ENCODE measurements around the gene USP16. TPM values are rescaled to one million over a fixed set of nuclear protein-coding genes. Genes with fewer than 3 reads are reported as not detected.

The USP16 gene
- total and polyA plus RNA-seq, 2 donors (not counting 1 experiment from before 2014, with no cell fraction given), result 13.1 to 54.7 TPM

DNA sequence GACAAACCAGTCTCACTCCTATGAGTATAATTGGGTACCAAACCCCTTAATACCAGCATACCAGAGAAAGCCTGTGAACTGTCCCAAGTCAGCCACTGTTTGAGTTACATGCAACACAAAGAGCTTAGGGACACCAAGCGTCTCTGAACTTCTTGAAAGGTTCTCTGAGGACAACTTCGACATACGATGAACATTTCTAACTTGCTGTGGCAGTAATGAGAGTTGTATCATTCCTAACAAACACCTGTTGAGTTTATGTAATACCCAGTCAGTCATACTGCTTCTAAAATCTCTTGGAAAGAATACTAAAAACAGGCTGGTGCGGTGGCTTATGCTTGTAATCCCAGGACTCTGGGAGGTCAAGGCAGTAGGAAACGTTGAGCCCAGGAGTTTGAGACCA, 30.6 kb downstream of the USP16 start:
- Histone ChIP-seq H4K20me1 (ENCODE audit: control insufficient read depth, insufficient read depth, low read length, poor library complexity, severe bottlenecking) (peaks cover 2% of the 10 kb centered on the region), H3K9me3 (ENCODE audit: control extremely low read depth in 1 of 3, control insufficient read depth in 2 of 3, insufficient read depth in 1 of 3, low read length in 2 of 3) (peaks cover 0 to 4% (median 1%) of the 10 kb centered on the region in 3 donors), H3K4me1 (ENCODE audit: control insufficient read depth in 2 of 2, insufficient read depth in 2 of 2, low read length in 2 of 2) (peaks cover 6 to 10% of the 10 kb centered on the region in 2 donors), H3K27me3 (replicated peaks in 1 of 4; ENCODE audit: control extremely low read depth in 1 of 4, control insufficient read depth in 3 of 4, insufficient read depth in 4 of 4, low read length in 3 of 4) (no peaks in the 10 kb centered on the region), H3K9ac (ENCODE audit: low read length) (no peak overlapping the region), H3K27ac (ENCODE audit: low read length in 2 of 2) (no peak overlapping the region), H3K36me3 (replicated peaks in 1 of 2; ENCODE audit: control extremely low read depth in 1 of 2, control insufficient read depth in 1 of 2, extremely low read depth in 1 of 2, insufficient read depth in 2 of 2, low read length in 1 of 2) (peaks cover 13 to 75% of the 10 kb centered on the region in 2 experiments), H3K79me2 (ENCODE audit: control insufficient read depth, insufficient read depth, low read length) (no peaks in the 10 kb centered on the region), H2AFZ (ENCODE audit: insufficient read depth, low read depth, low read length, poor library complexity, severe bottlenecking) (no peak overlapping the region), H3K4me2 (replicated peaks; ENCODE audit: low read depth, low read length, poor library complexity, severe bottlenecking) (no peak overlapping the region), H3K4me3 (ENCODE audit: control extremely low read depth in 1 of 5, extremely low read depth in 1 of 5, insufficient read depth in 1 of 5, low read depth in 2 of 5, low read length in 4 of 5) (no peak overlapping the region)
- POLR2A ChIA-PET, result no interaction called here
- Mint-ChIP-seq H3K27ac (no peak overlapping the region), H3K4me1 (no peaks in the 10 kb centered on the region), H3K27me3 (no peaks in the 10 kb centered on the region), H3K9me3 (ENCODE audit: insufficient read depth) (no peaks in the 10 kb centered on the region), H3K4me3 (no peak overlapping the region)
- ATAC-seq (ENCODE audit: low read depth) (no peak), DNase-seq (no peak)
- CTCF ChIA-PET, result no interaction called here
- intact Hi-C loops (cut with micrococcal nuclease), result no loop called here
- no peak for TF ChIP-seq EZH2 (IDR thresholded peaks at IDR 0.05; ENCODE audit: borderline replicate concordance, insufficient read depth, low read depth, low read length, poor library complexity, severe bottlenecking)
- TF ChIP-seq, protein P1, sequence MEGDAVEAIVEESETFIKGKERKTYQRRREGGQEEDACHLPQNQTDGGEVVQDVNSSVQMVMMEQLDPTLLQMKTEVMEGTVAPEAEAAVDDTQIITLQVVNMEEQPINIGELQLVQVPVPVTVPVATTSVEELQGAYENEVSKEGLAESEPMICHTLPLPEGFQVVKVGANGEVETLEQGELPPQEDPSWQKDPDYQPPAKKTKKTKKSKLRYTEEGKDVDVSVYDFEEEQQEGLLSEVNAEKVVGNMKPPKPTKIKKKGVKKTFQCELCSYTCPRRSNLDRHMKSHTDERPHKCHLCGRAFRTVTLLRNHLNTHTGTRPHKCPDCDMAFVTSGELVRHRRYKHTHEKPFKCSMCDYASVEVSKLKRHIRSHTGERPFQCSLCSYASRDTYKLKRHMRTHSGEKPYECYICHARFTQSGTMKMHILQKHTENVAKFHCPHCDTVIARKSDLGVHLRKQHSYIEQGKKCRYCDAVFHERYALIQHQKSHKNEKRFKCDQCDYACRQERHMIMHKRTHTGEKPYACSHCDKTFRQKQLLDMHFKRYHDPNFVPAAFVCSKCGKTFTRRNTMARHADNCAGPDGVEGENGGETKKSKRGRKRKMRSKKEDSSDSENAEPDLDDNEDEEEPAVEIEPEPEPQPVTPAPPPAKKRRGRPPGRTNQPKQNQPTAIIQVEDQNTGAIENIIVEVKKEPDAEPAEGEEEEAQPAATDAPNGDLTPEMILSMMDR (IDR thresholded peaks at IDR 0.05), result no peak
- no CpG with 5 or more reads among the region's 5 CpGs for WGBS (ENCODE audit: insufficient coverage)

DNA sequence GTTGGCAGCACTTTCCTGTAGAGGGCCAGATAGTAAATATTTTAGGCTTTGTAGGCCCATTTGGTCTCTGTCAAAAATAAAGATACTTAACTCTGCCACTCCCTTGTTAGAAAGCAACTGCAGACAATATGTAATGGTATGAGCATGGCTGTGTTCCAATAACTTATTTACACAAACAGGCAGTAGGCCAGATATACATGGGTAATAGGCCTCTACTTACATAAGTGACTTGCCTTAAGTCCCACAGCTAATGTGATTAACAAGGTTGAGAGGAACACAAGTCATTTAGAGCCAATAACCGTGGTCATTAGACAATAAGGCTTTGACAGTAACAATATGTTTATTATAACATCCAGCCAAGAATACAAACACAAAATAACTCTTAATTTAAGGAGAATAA, 31.5 kb downstream of the USP16 start:
- TF ChIP-seq, protein P1 (IDR thresholded peaks at IDR 0.05), result no peak
- no peak for TF ChIP-seq EZH2 (IDR thresholded peaks at IDR 0.05; ENCODE audit: borderline replicate concordance, insufficient read depth, low read depth, low read length, poor library complexity, severe bottlenecking)
- no CpG with 5 or more reads among the region's 1 CpG for WGBS (ENCODE audit: insufficient coverage)
- Histone ChIP-seq H3K4me1 (ENCODE audit: control insufficient read depth in 2 of 2, insufficient read depth in 2 of 2, low read length in 2 of 2) (peaks cover 6 to 10% of the 10 kb centered on the region in 2 donors), H3K27me3 (replicated peaks in 1 of 4; ENCODE audit: control extremely low read depth in 1 of 4, control insufficient read depth in 3 of 4, insufficient read depth in 4 of 4, low read length in 3 of 4) (no peaks in the 10 kb centered on the region), H3K27ac (ENCODE audit: low read length in 2 of 2) (peak overlapping the region in 1 of 2 donors; percentile 6), H3K9ac (ENCODE audit: low read length) (no peak overlapping the region), H3K4me3 (ENCODE audit: control extremely low read depth in 1 of 5, extremely low read depth in 1 of 5, insufficient read depth in 1 of 5, low read depth in 2 of 5, low read length in 4 of 5) (no peak overlapping the region), H3K4me2 (replicated peaks; ENCODE audit: low read depth, low read length, poor library complexity, severe bottlenecking) (no peak overlapping the region), H4K20me1 (ENCODE audit: control insufficient read depth, insufficient read depth, low read length, poor library complexity, severe bottlenecking) (peaks cover 6% of the 10 kb centered on the region), H3K79me2 (ENCODE audit: control insufficient read depth, insufficient read depth, low read length) (no peaks in the 10 kb centered on the region), H2AFZ (ENCODE audit: insufficient read depth, low read depth, low read length, poor library complexity, severe bottlenecking) (no peak overlapping the region), H3K9me3 (ENCODE audit: control extremely low read depth in 1 of 3, control insufficient read depth in 2 of 3, insufficient read depth in 1 of 3, low read length in 2 of 3) (peaks cover 0 to 4% (median 1%) of the 10 kb centered on the region in 3 donors), H3K36me3 (replicated peaks in 1 of 2; ENCODE audit: control extremely low read depth in 1 of 2, control insufficient read depth in 1 of 2, extremely low read depth in 1 of 2, insufficient read depth in 2 of 2, low read length in 1 of 2) (peaks cover 16 to 75% of the 10 kb centered on the region in 2 experiments)
- no peak overlapping the region for H3K4me3 Mint-ChIP-seq
- H3K27ac Mint-ChIP-seq, result no peak overlapping the region
- no peaks in the 10 kb centered on the region for H3K9me3 Mint-ChIP-seq (ENCODE audit: insufficient read depth)
- ATAC-seq (ENCODE audit: low read depth), result no peak
- H3K27me3 Mint-ChIP-seq, result no peaks in the 10 kb centered on the region
- H3K4me1 Mint-ChIP-seq, result no peaks in the 10 kb centered on the region
- ChIA-PET CTCF (no interaction called here), POLR2A (no interaction called here)
- DNase-seq, result no peak
- intact Hi-C loops (cut with micrococcal nuclease), result no loop called here
